ENCODE measurements around the gene CCNG2. TPM values are rescaled to one million over a fixed set of nuclear protein-coding genes. Genes with fewer than 3 reads are reported as not detected.
A peak's percentile ranks its signal among the peaks of the same experiment; 100 is the strongest.

The CCNG2 gene
- total RNA-seq, 1 donor from 2014 or later: 39.3 TPM

DNA sequence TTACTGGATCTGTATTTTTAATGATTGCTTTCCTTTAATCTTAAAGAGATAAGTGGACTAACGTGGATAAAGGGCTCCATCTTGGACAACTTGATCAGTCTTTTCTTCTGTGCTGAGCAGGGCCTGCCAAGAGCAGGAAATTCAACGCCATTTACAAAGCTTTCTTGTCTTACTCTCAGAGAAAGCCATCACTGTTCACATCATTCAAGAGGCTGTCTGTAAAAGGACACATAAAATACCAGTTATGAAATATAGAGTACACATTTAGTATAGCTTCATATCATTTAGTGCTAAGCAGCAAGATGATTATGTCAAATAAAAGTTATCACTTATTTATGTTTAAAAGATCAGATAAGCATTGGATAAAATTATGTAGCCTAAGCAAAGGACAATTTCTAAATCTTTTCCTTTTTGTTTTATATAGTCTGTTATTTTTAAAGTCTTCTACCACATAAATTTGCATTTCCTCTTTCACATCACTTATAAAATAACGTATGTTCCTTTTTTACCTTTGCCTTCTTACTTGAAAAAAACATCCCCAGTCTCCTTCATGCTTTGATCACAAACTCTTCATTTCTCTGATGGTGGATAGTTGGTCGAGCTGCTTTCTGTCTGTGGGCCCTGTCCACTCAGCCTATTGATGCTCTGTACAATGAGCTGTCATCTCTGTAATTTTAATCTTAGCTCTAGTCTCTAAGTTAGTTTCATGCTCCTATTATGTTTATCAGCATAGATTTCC lies 2.1 kb upstream of the CCNG2 start:
- H3K36me3 ChIP-seq: peaks cover 5% of the 10 kb centered on the region
- TF ChIP-seq, protein P1, sequence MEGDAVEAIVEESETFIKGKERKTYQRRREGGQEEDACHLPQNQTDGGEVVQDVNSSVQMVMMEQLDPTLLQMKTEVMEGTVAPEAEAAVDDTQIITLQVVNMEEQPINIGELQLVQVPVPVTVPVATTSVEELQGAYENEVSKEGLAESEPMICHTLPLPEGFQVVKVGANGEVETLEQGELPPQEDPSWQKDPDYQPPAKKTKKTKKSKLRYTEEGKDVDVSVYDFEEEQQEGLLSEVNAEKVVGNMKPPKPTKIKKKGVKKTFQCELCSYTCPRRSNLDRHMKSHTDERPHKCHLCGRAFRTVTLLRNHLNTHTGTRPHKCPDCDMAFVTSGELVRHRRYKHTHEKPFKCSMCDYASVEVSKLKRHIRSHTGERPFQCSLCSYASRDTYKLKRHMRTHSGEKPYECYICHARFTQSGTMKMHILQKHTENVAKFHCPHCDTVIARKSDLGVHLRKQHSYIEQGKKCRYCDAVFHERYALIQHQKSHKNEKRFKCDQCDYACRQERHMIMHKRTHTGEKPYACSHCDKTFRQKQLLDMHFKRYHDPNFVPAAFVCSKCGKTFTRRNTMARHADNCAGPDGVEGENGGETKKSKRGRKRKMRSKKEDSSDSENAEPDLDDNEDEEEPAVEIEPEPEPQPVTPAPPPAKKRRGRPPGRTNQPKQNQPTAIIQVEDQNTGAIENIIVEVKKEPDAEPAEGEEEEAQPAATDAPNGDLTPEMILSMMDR (IDR thresholded peaks at IDR 0.05): no peak
- H3K9me3 ChIP-seq: no peaks in the 10 kb centered on the region
- H3K4me3 ChIP-seq: no peak overlapping the region
- no peak for DNase-seq
- no peaks in the 10 kb centered on the region for H3K27me3 ChIP-seq (ENCODE audit: low read depth)
- peaks cover 29% of the 10 kb centered on the region for H3K4me1 ChIP-seq
- intact Hi-C loops (cut with DNase I): no loop called here
- H3K27ac ChIP-seq: no peak overlapping the region
- ATAC-seq: no peak

DNA sequence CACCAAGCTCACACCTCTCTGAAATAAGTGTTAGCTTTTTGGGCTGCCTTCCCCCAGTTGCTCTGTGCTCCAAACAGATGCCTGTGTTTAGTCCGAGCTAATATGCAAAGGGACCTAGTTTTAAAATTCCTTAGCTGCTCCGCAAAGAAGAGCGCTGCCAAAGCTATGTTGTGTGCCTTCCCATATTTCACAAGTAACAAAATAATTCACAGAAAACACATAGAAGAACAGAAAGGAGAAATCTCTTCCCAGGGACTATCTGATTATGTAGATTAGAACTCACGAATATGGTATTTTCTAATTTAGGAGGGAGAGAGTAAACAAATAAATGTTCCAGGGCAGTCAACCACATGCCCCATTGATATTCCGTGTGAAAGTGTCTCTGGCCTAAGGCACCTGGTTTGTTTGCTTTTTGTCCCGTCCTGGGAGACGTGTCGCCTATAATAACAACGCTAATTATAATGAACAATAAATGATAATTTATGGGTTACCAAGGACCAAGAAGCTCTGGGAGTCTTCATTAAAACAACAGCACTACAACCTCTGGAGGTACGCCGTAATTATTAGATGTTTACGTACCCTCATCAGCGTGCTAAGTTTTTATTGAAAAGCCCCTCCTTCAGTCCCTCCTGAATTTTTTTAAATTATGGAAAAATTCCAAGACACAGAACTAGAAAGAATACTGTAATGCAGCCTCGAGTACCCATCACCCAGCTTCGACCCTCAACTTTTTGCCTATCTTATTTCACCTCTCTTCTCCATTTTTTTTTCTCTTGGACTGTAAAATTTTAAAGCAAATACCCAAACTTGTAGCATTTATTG lies 1.2 kb upstream of the CCNG2 start:
- H3K36me3 ChIP-seq: peaks cover 10% of the 10 kb centered on the region
- intact Hi-C loops (cut with DNase I): no loop called here
- H3K4me3 ChIP-seq: peak overlapping the region; percentile 88
- H3K4me1 ChIP-seq: peaks cover 29% of the 10 kb centered on the region
- TF ChIP-seq, protein P1 (IDR thresholded peaks at IDR 0.05): no peak
- H3K27ac ChIP-seq: peak overlapping the region; percentile 88
- no peaks in the 10 kb centered on the region for H3K9me3 ChIP-seq
- H3K27me3 ChIP-seq (ENCODE audit: low read depth): no peaks in the 10 kb centered on the region
- DNase-seq: no peak
- no peak for ATAC-seq

DNA sequence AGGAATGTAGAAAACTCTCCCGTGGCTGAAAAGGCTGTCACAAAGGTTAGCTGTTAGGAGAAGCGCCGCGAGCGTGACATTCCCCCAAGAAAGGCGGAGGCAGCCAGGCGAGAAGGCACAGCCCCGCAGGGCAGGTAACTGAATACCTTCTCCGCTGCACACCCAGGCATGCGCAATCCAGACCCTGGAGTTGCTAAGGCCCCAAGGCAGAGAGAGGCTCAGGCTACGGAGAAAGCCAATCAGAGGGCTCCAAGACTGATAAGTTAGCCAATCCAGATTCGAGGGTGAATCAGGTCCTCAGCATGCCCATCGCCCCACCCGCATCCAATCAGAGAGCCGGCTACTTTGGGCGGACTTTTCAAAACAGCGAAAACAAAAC lies 485 bp upstream of the CCNG2 start:
- Histone ChIP-seq H3K4me3 (peak overlapping the region; percentile 88), H3K27ac (peak overlapping the region; percentile 88), H3K36me3 (peaks cover 17% of the 10 kb centered on the region), H3K27me3 (ENCODE audit: low read depth) (no peaks in the 10 kb centered on the region), H3K4me1 (peaks cover 29% of the 10 kb centered on the region), H3K9me3 (no peaks in the 10 kb centered on the region)
- TF ChIP-seq, protein P1 (IDR thresholded peaks at IDR 0.05): no peak
- ATAC-seq (peak; percentile 97), DNase-seq (peak; percentile 94)
- intact Hi-C loops (cut with DNase I): no loop called here

DNA sequence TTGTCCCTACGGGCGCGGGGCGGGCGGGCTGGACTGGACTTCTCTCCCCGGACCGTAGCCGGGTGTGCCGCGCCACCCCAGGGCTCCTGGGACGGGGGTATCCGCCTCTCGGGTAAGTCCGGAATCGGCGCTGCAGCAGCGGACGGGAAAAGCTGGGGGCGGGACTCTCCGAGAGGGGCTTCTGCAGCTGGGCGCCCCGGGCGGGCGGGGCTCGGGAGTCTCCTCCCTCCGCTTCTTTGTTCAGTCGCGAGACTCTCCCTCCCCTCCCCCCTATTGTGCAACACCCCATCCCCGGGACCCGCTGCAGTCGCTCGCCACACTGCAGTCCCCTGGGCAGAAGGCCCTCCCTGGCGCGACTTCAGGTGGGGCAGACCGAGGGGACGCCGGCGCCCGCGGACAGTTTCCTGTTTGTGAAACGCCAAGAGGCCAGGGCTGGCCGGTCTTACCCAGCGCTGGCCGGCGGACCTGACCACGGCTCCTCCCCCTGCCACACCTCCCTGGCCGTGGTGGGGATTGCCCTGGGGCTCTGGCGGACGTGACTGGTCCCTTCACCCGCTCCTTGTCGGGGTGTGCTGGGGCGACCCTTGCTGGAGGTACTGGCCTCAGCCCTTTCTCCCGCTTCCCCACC lies 966 bp downstream of the CCNG2 start:
- DNase-seq (peak; percentile 92), ATAC-seq (peak; percentile 83 to 84)
- Histone ChIP-seq H3K9me3 (no peaks in the 10 kb centered on the region), H3K27me3 (ENCODE audit: low read depth) (no peaks in the 10 kb centered on the region), H3K4me1 (peaks cover 29% of the 10 kb centered on the region), H3K4me3 (peak overlapping the region; percentile 88), H3K36me3 (peaks cover 31% of the 10 kb centered on the region), H3K27ac (peak overlapping the region; percentile 88)
- TF ChIP-seq, protein P1 (IDR thresholded peaks at IDR 0.05): no peak
- intact Hi-C loops (cut with DNase I): no loop called here

DNA sequence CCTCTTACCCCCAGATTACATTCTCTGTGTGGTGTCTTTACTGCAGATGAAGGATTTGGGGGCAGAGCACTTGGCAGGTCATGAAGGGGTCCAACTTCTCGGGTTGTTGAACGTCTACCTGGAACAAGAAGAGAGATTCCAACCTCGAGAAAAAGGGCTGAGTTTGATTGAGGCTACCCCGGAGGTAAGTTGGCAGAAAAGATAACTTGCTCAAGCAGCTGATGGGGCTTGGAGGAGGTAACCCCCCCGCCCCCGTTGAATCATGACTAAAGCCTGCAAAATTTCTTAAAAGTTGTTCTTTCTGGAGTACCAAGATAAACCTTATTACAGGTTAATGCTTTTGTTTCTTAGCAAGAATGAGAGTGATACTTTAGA lies 1.5 kb downstream of the CCNG2 start:
- H3K27me3 ChIP-seq (ENCODE audit: low read depth): no peaks in the 10 kb centered on the region
- H3K9me3 ChIP-seq: no peaks in the 10 kb centered on the region
- no peak for ATAC-seq
- peak overlapping the region; percentile 88 for H3K4me3 ChIP-seq
- peaks cover 29% of the 10 kb centered on the region for H3K4me1 ChIP-seq
- peak overlapping the region; percentile 88 for H3K27ac ChIP-seq
- TF ChIP-seq, protein P1 (IDR thresholded peaks at IDR 0.05): no peak
- peaks cover 36% of the 10 kb centered on the region for H3K36me3 ChIP-seq
- no peak for DNase-seq
- intact Hi-C loops (cut with DNase I): no loop called here
